ENCODE data around the gene PTGER1.

DNA sequence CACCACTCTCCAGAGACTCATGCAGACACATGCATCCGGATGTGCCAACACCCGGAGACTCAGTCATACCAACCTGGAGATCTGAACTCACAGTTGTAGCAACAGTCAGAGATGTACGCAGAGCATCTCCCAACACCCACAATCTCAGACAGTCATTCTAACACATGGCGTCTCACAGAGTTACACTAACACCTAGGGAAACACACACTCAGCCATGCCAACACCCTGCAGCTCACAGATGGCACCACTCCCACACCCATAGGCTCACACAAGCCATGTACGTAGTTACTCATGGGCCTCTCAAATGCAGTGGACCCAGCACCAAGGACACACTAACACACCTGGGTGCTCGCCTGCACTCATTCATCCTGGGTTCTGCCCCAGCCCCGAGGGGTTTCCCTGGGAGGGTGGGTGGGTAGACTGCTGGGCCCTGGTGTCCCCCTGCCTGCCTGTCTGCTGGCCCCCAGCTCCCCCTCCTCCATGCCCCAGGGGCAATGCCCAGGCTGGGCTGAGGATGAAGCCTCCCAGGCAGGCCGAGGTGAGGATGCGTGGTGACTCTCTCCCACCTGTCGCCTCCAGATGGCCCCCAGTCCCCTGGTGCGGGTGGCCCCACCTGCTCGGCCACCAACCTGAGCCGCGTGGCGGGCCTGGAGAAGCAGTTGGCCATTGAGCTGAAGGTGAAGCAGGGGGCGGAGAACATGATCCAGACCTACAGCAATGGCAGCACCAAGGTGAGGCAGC is 32.1 kb downstream of the PTGER1 start:
- TF ChIP-seq, protein P1, sequence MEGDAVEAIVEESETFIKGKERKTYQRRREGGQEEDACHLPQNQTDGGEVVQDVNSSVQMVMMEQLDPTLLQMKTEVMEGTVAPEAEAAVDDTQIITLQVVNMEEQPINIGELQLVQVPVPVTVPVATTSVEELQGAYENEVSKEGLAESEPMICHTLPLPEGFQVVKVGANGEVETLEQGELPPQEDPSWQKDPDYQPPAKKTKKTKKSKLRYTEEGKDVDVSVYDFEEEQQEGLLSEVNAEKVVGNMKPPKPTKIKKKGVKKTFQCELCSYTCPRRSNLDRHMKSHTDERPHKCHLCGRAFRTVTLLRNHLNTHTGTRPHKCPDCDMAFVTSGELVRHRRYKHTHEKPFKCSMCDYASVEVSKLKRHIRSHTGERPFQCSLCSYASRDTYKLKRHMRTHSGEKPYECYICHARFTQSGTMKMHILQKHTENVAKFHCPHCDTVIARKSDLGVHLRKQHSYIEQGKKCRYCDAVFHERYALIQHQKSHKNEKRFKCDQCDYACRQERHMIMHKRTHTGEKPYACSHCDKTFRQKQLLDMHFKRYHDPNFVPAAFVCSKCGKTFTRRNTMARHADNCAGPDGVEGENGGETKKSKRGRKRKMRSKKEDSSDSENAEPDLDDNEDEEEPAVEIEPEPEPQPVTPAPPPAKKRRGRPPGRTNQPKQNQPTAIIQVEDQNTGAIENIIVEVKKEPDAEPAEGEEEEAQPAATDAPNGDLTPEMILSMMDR (conservative IDR thresholded peaks at IDR 0.05 in 1 of 2, IDR thresholded peaks at IDR 0.05 in 1 of 2; ENCODE audit: low read depth in 1 of 2, low read length in 2 of 2) = no peak
- TF ChIP-seq EZH2 (IDR thresholded peaks at IDR 0.05; ENCODE audit: low read length, missing control alignments) = no peak
